Measurements from ENCODE around the gene SHROOM4. TPM values are rescaled to one million over a fixed set of nuclear protein-coding genes. Genes with fewer than 3 reads are reported as not detected.
A peak's percentile ranks its signal among the peaks of the same experiment; 100 is the strongest.

Gene SHROOM4
- total and polyA plus RNA-seq, 9 of the 15 experiments (the other 6 are each of a cell fraction or from before 2014, with no cell fraction given): not detected

DNA sequence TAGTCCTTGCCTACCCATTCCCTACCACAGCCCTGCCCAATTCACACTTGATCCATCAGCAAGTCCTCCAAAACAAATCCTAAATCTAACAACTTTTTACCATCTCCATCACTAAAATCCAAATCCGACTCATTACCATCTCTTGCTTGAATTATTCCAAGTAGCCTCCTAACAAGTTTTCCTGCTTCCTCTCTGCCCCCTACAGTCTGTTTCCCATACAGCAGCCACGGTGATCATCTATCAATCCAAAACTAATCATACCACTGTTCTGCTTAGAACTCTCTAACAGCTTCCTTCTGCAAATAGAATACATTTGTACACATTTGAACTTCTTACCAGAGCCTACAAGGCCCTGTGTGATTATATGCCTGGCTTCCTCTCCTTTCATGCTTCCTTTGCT is 133.0 kb downstream of the SHROOM4 start:
- Histone ChIP-seq H3K36me3 (ENCODE audit: control insufficient read depth, insufficient read depth, low read length) (no peaks in the 10 kb centered on the region), H3K9me3 (replicated peaks; ENCODE audit: control insufficient read depth, insufficient read depth, low read depth, low read length) (no peaks in the 10 kb centered on the region), H3K79me2 (ENCODE audit: control insufficient read depth, insufficient read depth, low read length) (no peaks in the 10 kb centered on the region), H2AFZ (ENCODE audit: low read depth, low read length) (no peak overlapping the region), H3K9me1 (ENCODE audit: control insufficient read depth, insufficient read depth, low read length) (no peaks in the 10 kb centered on the region), H3K9ac (ENCODE audit: insufficient read depth in 1 of 2, low read depth in 2 of 2, low read length in 2 of 2) (no peak overlapping the region), H3K27ac (ENCODE audit: extremely low read depth, low read depth, low read length) (no peak overlapping the region), H3K4me2 (ENCODE audit: insufficient read depth, low read length) (no peak overlapping the region), H4K20me1 (replicated peaks; ENCODE audit: control insufficient read depth, insufficient read depth, low read length) (no peaks in the 10 kb centered on the region), H3K4me3 (no peak overlapping the region), H3K4me1 (replicated peaks in 1 of 2; ENCODE audit: control insufficient read depth in 2 of 2, insufficient read depth in 2 of 2, low read length in 2 of 2) (no peaks in the 10 kb centered on the region), H3K27me3 (ENCODE audit: control insufficient read depth in 2 of 2, insufficient read depth in 2 of 2, low read length in 2 of 2) (no peaks in the 10 kb centered on the region)
- FAIRE-seq (no peak), DNase-seq (ENCODE audit: extremely low read depth in 1 of 4, low spot score in 3 of 4) (peak in 1 of 4 experiments; percentile 6), ATAC-seq (no peak)
- 0% methylated on average over 2 of the region's 2 CpGs for WGBS (ENCODE audit: insufficient coverage, low coverage, missing lambda C conversion rate)
- BruUV-seq (replicated peaks): no TSS peak
- TF ChIP-seq, protein P1, sequence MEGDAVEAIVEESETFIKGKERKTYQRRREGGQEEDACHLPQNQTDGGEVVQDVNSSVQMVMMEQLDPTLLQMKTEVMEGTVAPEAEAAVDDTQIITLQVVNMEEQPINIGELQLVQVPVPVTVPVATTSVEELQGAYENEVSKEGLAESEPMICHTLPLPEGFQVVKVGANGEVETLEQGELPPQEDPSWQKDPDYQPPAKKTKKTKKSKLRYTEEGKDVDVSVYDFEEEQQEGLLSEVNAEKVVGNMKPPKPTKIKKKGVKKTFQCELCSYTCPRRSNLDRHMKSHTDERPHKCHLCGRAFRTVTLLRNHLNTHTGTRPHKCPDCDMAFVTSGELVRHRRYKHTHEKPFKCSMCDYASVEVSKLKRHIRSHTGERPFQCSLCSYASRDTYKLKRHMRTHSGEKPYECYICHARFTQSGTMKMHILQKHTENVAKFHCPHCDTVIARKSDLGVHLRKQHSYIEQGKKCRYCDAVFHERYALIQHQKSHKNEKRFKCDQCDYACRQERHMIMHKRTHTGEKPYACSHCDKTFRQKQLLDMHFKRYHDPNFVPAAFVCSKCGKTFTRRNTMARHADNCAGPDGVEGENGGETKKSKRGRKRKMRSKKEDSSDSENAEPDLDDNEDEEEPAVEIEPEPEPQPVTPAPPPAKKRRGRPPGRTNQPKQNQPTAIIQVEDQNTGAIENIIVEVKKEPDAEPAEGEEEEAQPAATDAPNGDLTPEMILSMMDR (IDR thresholded peaks at IDR 0.05 in 2 of 3, conservative IDR thresholded peaks at IDR 0.05 in 1 of 3; ENCODE audit: insufficient read depth in 2 of 3, low read depth in 1 of 3, low read length in 3 of 3): peak in 2 of 3 experiments; percentile 20 to 29; a peak in 1 of 6 replicates
- no peak for TF ChIP-seq ZNF551 (CRISPR knock-in tag; IDR thresholded peaks at IDR 0.05)
- CTCF ChIA-PET (ENCODE audit: low intra/inter-chr PET ratio): no interaction called here
- in situ Hi-C loops (cut with MboI): loop anchor here (25.0 kb wide), 1 partner anchor 781 kb away; no protein-coding TSS in a partner anchor
- POLR2A ChIA-PET: no interaction called here
- intact Hi-C loops (cut with micrococcal nuclease): no loop called here

GRCh38 chrX:50677789-50678188 is 136.2 kb downstream of the SHROOM4 start:
- Histone ChIP-seq H3K79me2 (ENCODE audit: control insufficient read depth, insufficient read depth, low read length) (no peaks in the 10 kb centered on the region), H3K4me3 (no peak overlapping the region), H3K4me2 (ENCODE audit: insufficient read depth, low read length) (no peak overlapping the region), H3K36me3 (ENCODE audit: control insufficient read depth, insufficient read depth, low read length) (no peaks in the 10 kb centered on the region), H3K9ac (ENCODE audit: insufficient read depth in 1 of 2, low read depth in 2 of 2, low read length in 2 of 2) (no peak overlapping the region), H3K27me3 (ENCODE audit: control insufficient read depth in 2 of 2, insufficient read depth in 2 of 2, low read length in 2 of 2) (no peaks in the 10 kb centered on the region), H3K4me1 (replicated peaks in 1 of 2; ENCODE audit: control insufficient read depth in 2 of 2, insufficient read depth in 2 of 2, low read length in 2 of 2) (no peaks in the 10 kb centered on the region), H3K9me3 (replicated peaks; ENCODE audit: control insufficient read depth, insufficient read depth, low read depth, low read length) (no peaks in the 10 kb centered on the region), H2AFZ (ENCODE audit: low read depth, low read length) (no peak overlapping the region), H3K9me1 (ENCODE audit: control insufficient read depth, insufficient read depth, low read length) (no peaks in the 10 kb centered on the region), H3K27ac (ENCODE audit: extremely low read depth, low read depth, low read length) (no peak overlapping the region), H4K20me1 (replicated peaks; ENCODE audit: control insufficient read depth, insufficient read depth, low read length) (no peaks in the 10 kb centered on the region)
- ATAC-seq (no peak), DNase-seq (ENCODE audit: extremely low read depth in 1 of 4, low spot score in 3 of 4) (no peak), FAIRE-seq (no peak)
- CTCF ChIA-PET (ENCODE audit: low intra/inter-chr PET ratio): no interaction called here
- intact Hi-C loops (cut with micrococcal nuclease): no loop called here
- WGBS (ENCODE audit: insufficient coverage, low coverage, missing lambda C conversion rate): 0% methylated on average over 1 of the region's 1 CpG
- no TSS peak for BruUV-seq (replicated peaks)
- in situ Hi-C loops (cut with MboI): loop anchor here (25.0 kb wide), 1 partner anchor 785 kb away; no protein-coding TSS in a partner anchor
- POLR2A ChIA-PET: no interaction called here
- TF ChIP-seq HDAC3 (IDR thresholded peaks at IDR 0.05; ENCODE audit: borderline replicate concordance, partially characterized antibody) (no peak), CREB3L1 (IDR thresholded peaks at IDR 0.05; ENCODE audit: borderline replicate concordance, low read depth) (no peak), HES1 (IDR thresholded peaks at IDR 0.05; ENCODE audit: low read depth) (no peak), PHF21A (IDR thresholded peaks at IDR 0.05; ENCODE audit: borderline replicate concordance, low read depth) (no peak), ZNF311 (CRISPR knock-in tag; IDR thresholded peaks at IDR 0.05) (no peak), ZNF785 (CRISPR knock-in tag; IDR thresholded peaks at IDR 0.05) (no peak), RUNX1 (IDR thresholded peaks at IDR 0.05; ENCODE audit: low read depth) (no peak), POLR2H (tag; IDR thresholded peaks at IDR 0.05; ENCODE audit: low read depth) (no peak), RCOR1 (IDR thresholded peaks at IDR 0.05; ENCODE audit: borderline replicate concordance in 1 of 2, low read depth in 2 of 2, low read length in 2 of 2) (no peak)

Measured in K562 (cell line).